ENCODE measurements around the gene ALPI. TPM values are rescaled to one million over a fixed set of nuclear protein-coding genes. Genes with fewer than 3 reads are reported as not detected.
A peak's percentile ranks its signal among the peaks of the same experiment; 100 is the strongest.
"Not testable (repeated sequence)": the region's sequence is repeated elsewhere in the genome, so short reads cannot be mapped to it uniquely, and the experiment has no call there.

ALPI gene
- total RNA-seq, 1 experiment from 2014 or later = not detected

DNA sequence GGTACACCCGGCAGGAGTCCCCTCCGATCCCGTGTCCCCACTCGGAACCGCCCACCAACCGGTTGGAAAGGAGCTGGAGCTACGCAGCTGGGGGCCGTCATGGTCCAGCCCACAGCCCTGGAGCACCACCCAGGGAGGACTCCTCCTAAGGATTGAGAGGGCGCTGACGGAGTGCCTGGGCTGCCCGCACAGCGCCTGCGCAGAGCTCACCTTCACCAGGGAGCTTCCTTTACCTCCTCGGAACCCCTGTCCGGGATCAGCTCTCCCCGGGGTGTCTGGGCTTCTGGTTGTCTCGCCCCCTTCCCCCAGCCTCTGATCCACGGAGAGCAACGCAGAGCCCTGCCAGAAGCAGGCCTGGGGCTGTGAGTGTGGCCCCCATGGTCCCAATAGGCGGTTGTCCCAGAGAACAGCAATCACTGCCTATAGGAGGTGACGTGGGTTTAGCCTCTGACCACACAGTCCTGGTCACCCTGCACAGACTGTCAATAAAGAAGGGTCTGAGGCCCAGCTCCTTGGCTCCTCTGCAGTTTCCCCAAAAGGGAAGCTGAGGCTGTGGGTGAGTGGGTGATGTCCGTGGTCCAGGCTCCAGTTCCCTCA is 34.7 kb upstream of the ALPI start:
- Histone ChIP-seq H3K4me1 (ENCODE audit: control insufficient read depth, insufficient read depth, low read length) (peaks cover 3% of the 10 kb centered on the region; the same call in 1 of the 2 replicates), H3K9me3 (ENCODE audit: control insufficient read depth, insufficient read depth, low read depth, low read length) (no peaks in the 10 kb centered on the region), H3K36me3 (ENCODE audit: control insufficient read depth, insufficient read depth, low read length) (no peaks in the 10 kb centered on the region), H3K4me3 (ENCODE audit: low read depth in 2 of 2, low read length in 2 of 2) (peak overlapping the region; percentile 43 to 48), H3K27ac (ENCODE audit: low read length) (0 out of 2 replicates have a peak overlapping the region, but pooled peaks have one; percentile 44), H3K27me3 (ENCODE audit: control insufficient read depth, insufficient read depth, low read length) (peaks cover 3% of the 10 kb centered on the region; the same call in 1 of the 2 replicates)
- no TSS peak for BruUV-seq (replicated peaks)
- intact Hi-C loops (cut with micrococcal nuclease; ENCODE audit: unreplicated experiment) (no loop called here), in situ Hi-C loops (cut with HindIII; ENCODE audit: low pct_unique_long_range_greater_than_20kb, low sequenced_read_pairs) (no loop called here)
- ChIA-PET POLR2A (no interaction called here), CTCF (no interaction called here)
- ATAC-seq (peak; percentile 33), DNase-seq (ENCODE audit: low read depth, low spot score) (no peak)
- TF ChIP-seq, protein P1, sequence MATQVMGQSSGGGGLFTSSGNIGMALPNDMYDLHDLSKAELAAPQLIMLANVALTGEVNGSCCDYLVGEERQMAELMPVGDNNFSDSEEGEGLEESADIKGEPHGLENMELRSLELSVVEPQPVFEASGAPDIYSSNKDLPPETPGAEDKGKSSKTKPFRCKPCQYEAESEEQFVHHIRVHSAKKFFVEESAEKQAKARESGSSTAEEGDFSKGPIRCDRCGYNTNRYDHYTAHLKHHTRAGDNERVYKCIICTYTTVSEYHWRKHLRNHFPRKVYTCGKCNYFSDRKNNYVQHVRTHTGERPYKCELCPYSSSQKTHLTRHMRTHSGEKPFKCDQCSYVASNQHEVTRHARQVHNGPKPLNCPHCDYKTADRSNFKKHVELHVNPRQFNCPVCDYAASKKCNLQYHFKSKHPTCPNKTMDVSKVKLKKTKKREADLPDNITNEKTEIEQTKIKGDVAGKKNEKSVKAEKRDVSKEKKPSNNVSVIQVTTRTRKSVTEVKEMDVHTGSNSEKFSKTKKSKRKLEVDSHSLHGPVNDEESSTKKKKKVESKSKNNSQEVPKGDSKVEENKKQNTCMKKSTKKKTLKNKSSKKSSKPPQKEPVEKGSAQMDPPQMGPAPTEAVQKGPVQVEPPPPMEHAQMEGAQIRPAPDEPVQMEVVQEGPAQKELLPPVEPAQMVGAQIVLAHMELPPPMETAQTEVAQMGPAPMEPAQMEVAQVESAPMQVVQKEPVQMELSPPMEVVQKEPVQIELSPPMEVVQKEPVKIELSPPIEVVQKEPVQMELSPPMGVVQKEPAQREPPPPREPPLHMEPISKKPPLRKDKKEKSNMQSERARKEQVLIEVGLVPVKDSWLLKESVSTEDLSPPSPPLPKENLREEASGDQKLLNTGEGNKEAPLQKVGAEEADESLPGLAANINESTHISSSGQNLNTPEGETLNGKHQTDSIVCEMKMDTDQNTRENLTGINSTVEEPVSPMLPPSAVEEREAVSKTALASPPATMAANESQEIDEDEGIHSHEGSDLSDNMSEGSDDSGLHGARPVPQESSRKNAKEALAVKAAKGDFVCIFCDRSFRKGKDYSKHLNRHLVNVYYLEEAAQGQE (IDR thresholded peaks at IDR 0.05; ENCODE audit: insufficient read depth in 1 of 2, low read depth in 2 of 2, low read length in 1 of 2) = no peak
- TF ChIP-seq POLR2AphosphoS5 (IDR thresholded peaks at IDR 0.05; ENCODE audit: low read depth, low read length) (no peak), SIN3A (IDR thresholded peaks at IDR 0.05; ENCODE audit: borderline replicate concordance, insufficient read depth, low read depth, low read length) (no peak), TCF7L2 (IDR thresholded peaks at IDR 0.05; ENCODE audit: low read depth, low read length) (no peak), CTCF (IDR thresholded peaks at IDR 0.05) (no peak)

GRCh38 chr2:232422051-232422450 is 33.9 kb upstream of the ALPI start:
- Histone ChIP-seq H3K4me1 (ENCODE audit: control insufficient read depth, insufficient read depth, low read length) (peaks cover 3% of the 10 kb centered on the region; the same call in 1 of the 2 replicates), H3K36me3 (ENCODE audit: control insufficient read depth, insufficient read depth, low read length) (no peaks in the 10 kb centered on the region), H3K27me3 (ENCODE audit: control insufficient read depth, insufficient read depth, low read length) (peaks cover 3% of the 10 kb centered on the region; the same call in 1 of the 2 replicates), H3K27ac (ENCODE audit: low read length) (peak overlapping the region; percentile 39; the same call in 1 of the 2 replicates), H3K9me3 (ENCODE audit: control insufficient read depth, insufficient read depth, low read depth, low read length) (no peaks in the 10 kb centered on the region), H3K4me3 (ENCODE audit: low read depth in 2 of 2, low read length in 2 of 2) (no peak overlapping the region)
- TF ChIP-seq, protein P1 (IDR thresholded peaks at IDR 0.05; ENCODE audit: insufficient read depth in 1 of 2, low read depth in 2 of 2, low read length in 1 of 2) = no peak
- TF ChIP-seq TCF7L2 (IDR thresholded peaks at IDR 0.05; ENCODE audit: low read depth, low read length) = no peak
- TF ChIP-seq POLR2AphosphoS5 (IDR thresholded peaks at IDR 0.05; ENCODE audit: low read depth, low read length) = no peak
- no peak for TF ChIP-seq SIN3A (IDR thresholded peaks at IDR 0.05; ENCODE audit: borderline replicate concordance, insufficient read depth, low read depth, low read length)
- TF ChIP-seq CTCF (IDR thresholded peaks at IDR 0.05) = no peak
- CTCF ChIA-PET = no interaction called here
- in situ Hi-C loops (cut with HindIII; ENCODE audit: low pct_unique_long_range_greater_than_20kb, low sequenced_read_pairs) = no loop called here
- BruUV-seq (replicated peaks) = no TSS peak
- no peak for ATAC-seq
- DNase-seq (ENCODE audit: low read depth, low spot score) = no peak
- POLR2A ChIA-PET = no interaction called here
- intact Hi-C loops (cut with micrococcal nuclease; ENCODE audit: unreplicated experiment) = no loop called here

GRCh38 chr2:232422996-232423395 is 33.0 kb upstream of the ALPI start:
- H3K27me3 ChIP-seq (ENCODE audit: control insufficient read depth, insufficient read depth, low read length); DNase-seq (ENCODE audit: low read depth, low spot score); BruUV-seq (replicated peaks): not testable (repeated sequence)

More at GRCh38 chr2:232422996-232423395, 33.0 kb upstream of the ALPI start:
- H3K36me3 ChIP-seq (ENCODE audit: control insufficient read depth, insufficient read depth, low read length); ATAC-seq; H3K4me3 ChIP-seq (ENCODE audit: low read depth in 2 of 2, low read length in 2 of 2); POLR2A ChIA-PET; H3K9me3 ChIP-seq (ENCODE audit: control insufficient read depth, insufficient read depth, low read depth, low read length); CTCF ChIA-PET; H3K27ac ChIP-seq (ENCODE audit: low read length); intact Hi-C loops (cut with micrococcal nuclease; ENCODE audit: unreplicated experiment); H3K4me1 ChIP-seq (ENCODE audit: control insufficient read depth, insufficient read depth, low read length); in situ Hi-C loops (cut with HindIII; ENCODE audit: low pct_unique_long_range_greater_than_20kb, low sequenced_read_pairs): not testable (repeated sequence)
